Activated CD8-positive, alpha-beta memory T cell treated with anti-CD3 and anti-CD28 coated beads for 24 hours (primary cell): Measurements from ENCODE around the gene HOXA13.
A peak's percentile ranks its signal among the peaks of the same experiment; 100 is the strongest.

Experiments
- DNase-seq: peaks from one replicate; pipeline ENCODE4 v3.0.0-alpha.2; 2020

HOXA13 gene

DNA sequence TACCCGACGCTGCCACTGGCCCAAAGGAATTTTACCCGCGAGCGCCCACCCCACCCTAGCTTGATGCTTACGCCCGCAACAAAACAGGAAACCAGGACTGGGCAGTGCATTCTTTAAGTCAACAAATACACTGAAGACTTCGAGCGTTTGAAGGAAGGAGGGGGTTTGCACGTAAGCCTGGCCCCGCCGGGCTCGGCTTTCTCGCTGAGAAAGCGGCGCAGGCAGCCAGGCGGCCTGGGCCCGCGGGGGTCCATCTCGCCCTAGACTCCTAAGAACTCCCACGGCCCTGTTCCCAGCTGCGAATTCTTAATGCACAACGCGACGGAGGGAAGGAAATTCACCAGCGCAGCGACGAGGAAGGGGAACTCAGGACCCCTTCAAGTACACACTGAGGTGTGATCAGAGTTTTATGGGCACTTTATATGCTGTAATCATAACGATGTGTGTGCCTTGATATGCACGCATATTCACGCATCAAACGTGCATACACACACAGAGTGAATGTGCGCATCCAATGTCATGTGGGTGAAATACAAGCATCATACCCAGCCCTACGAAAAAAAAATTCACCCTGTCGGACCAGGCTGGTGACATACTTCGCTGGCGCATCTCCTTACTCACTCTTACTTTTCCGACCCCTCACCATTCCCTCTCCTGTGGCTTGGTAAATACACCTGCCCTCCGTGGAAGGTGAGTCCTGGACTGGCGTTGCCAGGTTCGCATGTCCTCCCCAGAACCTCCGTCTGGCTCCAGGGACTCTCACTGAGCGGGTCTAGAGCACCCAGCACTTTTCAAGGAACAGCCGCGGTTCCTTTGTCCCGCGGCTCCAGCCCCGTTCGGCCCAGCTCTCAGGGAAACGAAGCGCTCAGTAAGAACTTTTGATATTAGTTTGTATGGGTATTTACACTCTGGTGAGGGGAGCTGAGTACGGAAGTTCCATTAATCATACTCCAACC, 5.7 kb upstream of the HOXA13 start:
- DNase-seq = peak; percentile 52

DNA sequence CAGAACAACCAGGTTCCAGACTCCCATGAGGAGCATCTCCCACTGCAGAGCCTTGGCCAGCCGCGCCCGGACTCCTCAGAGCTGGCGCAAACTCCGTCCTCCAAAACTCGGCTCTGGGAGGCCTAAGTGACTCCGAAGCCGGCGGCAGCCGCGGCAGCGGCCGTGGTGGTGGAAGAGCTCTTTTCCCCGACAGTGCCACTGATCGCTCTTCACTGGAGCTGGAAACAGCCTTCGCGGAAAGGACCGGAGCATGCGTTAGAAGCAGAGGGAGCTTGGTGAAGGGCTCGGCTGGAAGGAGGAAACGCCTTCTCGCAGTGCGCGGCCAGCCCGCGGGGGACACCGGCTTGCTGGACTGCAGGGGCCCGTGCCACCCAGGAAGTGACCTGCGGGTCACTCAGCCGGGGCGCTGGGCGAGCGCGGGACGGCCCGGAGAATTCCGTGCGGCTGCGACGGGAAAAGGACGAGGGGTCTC, 5.0 kb upstream of the HOXA13 start:
- peak; percentile 59 for DNase-seq

DNA sequence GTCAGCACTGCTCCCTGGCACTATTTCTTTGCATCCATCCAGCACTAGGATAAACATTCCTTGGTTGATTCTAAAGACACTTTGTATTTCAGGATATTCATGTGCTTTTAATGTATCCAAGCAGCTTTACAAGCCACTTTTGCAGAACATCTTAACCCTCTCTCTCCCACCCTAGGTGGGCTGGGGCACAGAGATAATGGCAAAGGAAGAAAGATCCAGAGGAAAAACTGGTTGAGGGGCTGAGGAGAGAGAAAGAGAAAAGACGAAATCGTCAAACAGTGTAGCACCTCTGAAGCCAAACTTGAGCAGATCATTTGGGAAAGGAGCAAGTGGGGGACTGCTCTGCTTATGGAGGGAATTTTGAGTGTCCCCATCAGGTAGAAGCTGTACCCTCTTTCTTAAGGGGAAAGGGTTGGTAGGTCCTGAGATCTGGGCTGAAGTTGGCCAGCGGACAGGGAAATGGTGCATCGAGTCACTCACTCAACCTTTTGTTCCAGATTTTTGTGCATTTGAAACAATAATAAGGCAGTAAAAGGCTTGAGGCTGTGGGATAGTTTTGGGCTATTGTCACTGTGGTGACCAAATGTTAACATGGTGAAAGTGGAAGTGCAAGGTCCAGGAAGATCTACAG, 4.2 kb upstream of the HOXA13 start:
- DNase-seq = peak; percentile 53

DNA sequence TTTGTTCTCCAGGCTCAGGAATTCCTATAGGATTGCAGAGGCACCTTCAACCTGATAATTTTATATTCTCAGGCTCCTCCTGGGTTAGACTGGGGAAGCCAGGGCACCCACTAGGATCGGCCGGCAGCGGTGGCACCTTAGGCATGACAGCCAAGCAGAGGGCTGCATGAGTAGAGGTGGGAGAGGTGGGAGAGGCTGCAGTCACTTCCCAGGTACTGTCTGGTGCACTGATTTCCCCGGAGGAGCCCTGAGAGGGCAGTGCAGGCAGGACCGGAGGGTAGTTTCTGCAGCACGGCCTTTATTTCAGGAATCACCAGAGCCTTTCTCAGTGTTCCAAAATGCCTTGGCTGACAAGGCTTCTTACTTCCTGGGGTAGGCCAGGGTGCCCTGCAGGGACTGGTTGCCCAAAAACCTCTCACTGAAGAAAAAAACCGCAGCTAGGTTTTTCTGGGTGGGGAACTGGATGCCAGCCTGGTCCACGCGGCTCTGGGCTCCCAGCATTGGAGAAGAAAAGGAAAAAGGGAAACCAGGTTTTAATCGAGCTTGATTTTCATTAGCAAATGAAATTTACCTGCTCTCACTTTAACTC, 3.6 kb upstream of the HOXA13 start:
- DNase-seq = peak; percentile 50

DNA sequence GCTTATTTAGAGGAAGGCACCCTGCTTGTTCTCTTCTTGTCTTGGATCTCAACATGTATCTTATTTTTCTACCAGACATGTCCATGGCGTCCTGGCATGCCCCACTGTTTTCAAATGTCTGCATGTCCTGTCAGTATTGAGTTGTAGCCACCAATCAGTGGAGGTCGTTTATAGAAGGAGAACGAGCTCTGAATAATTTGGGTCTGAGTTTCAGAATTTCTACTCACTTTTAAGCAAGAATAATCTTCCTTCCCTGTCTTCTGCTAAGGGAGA, 2.9 kb upstream of the HOXA13 start:
- no peak for DNase-seq

DNA sequence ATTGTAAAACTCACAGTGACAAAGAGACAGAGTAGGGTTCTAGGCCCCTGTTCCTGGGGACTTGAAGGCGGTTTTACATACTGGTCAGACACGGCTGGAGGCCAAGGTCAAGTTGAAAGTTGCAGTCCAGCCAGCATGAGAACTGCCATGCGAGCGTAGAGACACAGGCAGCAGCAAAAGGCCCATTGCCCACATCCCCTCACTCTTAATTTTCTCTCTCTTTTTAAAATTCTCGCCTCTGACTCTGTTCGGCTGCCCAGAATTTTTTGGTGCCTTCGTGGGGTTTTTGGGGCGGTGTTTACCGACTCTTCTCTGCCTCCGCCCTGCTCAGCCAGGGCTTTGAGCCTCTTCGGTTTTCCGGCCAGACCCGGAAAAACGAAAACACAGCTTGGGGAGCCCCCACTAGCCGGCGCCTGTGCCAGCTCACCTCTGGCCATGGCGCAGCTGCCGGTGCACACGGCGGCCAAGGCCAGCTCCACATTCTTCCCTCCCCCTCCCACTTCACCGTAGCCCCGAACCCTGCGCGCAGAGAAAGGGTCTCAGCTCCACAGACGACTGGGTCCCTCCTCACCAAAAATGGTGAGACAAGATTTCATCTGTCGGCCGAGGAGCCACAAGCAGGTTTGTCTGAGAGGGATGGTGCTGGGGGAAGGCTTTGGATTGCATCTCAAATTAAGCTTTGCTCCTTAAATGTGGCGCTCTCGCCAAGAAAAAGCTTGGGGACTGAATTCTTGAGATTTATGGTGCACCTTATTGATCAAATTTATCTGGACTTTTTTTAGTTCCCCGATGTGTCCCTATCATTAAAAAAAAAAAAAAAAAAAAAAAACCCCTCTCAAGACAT, 2.3 kb upstream of the HOXA13 start:
- peak; percentile 56 for DNase-seq

DNA sequence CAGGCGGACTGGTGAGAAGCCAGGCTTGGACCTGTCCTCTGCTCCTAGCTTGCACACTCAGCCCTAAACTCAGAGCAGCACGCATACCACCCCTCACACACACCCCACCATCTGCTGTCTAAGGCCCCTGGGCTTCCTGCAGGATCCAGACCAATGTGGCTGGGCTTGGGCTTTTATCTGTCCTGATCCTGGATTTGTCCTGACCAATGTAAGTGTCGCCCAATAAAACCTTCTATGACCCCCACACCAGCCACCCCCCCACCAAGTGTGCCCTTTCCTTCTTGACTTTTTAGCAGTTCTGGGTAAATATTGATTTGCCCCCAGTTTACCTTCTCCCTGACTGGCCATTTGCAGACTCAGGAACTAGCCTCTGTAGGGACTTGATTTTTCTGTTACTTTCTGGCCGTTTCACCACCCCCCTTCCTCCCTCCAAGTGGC, 1.7 kb upstream of the HOXA13 start:
- no peak for DNase-seq

DNA sequence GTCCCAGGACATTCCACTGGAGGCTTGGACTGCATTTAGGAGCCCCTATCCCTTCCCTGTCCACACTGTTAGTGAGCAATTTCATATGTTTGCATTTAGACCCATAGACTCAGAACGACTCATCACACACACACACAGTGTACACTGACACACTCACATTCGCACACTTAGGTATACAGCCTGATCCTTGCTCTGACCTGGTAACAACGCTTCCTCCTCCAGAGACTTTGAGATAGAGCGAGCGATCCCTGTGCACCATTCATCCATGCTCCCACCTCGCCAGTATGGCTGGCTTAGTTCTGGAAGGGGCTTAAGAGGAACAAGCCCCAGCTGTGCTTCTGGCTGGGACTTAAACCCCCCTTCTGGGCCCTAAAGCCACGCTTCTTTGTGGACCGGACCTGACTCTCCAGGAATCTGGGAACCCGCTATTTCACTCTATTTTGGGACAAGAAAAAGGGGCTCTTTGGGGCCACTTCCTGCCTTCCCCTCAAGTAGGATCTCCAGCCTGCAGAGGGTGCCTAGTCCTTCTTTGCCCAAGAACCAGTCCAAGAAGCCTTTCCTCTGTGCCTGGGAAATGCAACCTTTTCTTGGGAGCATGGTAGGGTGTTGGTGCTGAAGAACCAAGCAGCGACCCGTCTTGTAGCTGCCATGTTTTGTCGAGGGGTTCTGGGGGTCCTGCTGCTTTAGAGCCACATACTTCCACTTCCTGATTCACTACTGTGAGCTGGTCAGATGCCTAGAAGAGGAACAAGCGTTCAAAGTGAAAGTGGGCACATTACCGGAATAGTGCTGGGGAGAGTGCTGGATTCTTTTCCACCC, 1.1 kb upstream of the HOXA13 start:
- DNase-seq = peak; percentile 58

DNA sequence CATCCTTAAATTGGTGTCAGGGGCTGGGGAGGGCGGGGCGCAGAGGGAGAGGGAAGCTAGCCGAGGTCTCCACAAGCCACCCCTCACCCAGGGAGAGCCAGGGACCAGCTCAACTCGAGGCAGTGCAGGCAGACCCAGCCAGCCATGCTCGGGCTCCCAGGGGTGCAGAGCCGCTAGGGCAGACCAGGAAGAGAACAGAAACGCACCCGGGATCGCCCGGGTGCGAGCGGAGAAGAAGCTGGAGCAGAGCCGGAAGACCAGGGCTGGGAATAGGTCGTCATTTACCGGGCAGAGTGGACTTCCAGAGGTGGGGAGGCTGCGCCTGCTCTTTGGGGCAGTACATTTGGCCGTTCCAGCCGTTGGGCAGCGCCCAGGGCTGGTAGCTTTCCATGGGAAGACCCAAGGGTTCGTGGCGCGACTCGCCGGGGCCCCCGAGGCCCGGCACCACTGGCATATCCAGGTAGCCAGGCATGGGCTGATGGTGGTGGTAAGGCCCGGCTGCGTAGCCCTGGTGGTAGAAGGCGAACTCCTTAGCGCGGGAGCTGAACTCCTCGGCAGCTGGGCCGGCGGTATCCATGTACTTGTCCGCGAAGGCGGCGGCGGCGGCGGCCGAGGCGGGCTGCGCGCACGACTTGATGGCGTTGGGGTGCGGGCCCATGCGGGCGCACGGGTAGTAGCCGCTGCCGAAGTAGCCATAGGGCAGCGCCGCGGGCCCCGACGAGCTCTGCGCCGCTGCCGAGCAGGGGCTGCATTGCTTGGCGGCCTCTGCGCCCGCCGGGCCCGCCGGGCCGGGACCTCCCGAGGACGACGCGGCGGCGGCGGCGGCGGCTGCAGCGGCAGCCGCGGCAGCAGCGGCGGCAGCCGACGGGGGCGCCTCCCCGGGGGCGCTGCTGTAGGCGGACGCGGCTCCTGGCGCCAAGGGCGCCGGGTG, 755 bp downstream of the HOXA13 start:
- peak; percentile 65 for DNase-seq

DNA sequence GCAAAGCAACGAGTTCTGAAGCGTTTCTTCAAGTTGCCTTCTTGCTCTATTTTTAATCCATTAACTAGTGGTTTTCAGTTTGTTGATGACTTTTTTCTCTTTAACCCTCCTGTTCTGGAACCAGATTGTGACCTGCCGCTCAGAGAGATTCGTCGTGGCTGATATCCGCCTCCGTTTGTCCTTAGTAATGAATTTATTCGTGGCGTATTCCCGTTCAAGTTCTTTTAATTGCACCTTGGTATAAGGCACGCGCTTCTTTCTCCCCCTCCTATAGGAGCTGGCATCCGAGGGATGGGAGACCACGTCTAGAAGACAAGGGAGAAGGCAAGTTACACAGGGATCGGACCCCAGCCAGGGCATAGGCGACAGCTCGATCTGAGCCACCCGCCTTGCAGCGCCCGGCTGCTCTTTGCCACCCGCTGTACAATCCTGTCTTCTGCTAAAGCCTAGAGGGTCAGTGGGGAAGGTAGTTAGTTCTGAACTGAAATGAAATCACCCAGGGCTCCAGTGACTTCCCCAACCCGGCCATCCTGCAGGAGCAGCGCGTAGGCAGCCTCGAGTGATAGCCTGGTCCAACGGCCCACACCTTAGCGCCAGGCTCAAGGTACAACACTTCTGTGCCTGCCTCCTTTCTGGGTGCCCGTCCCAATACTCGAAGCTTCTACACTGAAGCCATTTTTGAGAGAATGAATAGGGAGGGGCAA, 1.6 kb downstream of the HOXA13 start:
- DNase-seq = peak; percentile 59

DNA sequence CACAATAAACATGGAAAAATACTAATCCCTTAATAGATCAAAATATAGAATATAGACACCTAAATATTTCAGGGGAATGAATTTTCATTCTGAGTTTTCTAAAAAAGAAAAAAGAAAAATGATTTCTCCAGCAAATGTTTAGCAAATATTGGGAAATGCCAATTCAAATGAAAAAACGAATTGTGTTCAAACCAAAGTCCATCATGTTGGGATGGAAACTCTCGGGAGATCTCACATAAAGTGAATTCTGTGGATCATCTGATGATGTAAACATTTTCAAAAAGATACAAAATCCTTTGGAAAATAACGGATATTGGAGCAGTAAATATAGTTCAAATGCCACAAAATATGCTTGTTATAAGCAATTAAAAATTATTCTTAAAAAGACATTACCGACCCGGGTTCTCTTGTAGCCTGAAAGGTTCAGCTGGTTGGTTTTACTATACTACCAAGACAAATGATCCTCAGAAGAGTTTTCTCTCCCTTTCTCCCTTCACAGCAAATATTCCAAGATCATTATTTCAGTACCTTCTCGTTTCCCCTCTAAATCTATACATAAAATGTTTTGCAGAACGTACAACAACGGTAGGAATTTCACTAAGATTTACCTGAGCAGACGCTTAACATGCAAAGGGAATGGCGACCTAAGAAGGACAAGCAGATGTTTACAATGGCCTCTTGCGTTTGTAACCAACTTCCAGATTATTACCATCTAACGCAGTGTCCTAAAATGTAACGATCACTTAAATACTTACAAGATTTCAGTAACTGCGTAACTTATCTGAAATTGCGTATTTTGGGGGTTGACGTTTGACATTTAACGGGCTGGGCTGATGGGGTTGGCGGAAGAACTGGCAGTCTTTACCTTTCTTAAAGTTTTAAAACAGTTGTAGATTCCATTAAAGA, 2.5 kb downstream of the HOXA13 start:
- DNase-seq = no peak

DNA sequence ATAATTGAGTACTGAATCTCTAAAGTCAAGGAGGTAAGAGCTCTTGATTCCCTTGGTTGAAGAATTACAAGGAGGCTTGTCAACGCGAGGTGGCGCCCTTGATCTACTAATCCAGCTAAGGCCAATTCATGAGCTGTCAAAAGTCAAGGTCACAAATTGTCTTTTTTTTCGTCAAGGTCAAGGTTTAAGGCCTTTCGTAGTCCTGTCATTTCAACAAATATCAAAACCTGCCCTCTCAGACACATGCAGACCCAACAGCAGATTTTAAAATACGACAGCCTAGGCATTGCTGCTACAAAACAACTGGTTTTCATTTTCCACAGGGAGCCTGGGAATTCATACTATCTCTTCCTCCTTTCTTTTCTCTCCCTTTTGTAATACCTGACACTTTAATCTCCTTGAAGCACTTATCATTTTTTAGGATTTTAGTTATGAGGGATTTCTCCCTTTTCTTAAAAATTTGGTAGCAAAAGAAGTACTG, 3.6 kb downstream of the HOXA13 start:
- peak; percentile 93 for DNase-seq

DNA sequence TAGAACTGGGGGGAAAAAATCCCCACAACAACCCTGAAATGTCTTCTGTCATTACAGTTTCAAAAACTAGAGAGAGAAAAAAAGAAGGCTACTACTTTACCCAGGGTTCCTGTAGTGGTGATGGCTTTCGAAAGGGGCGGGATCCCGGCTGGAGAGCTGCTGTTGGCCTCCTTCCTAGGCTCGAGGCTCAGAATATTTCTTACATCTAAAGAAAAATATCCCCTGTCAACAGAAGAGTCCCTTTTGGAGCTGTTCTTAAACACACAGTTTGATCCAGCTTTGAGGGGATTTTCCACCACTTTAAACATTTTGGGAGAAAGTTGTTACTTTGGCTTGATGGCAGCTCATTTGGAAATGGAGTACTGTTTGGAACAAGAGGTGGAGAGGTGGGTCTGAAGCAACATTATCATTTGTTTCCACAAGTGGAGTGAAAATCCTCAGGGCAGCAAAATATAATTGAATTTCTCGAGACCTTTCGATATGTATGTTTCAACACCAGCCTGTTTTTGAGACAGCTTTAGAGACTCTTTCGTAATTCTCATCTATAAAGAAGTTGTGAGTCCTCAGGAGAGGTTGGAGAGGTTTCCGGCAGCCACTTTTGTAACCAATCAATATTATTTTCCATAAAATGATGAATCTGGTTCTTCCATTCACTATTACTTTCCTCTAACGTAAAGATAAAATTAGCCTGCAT, 5.1 kb downstream of the HOXA13 start:
- peak; percentile 33 for DNase-seq

DNA sequence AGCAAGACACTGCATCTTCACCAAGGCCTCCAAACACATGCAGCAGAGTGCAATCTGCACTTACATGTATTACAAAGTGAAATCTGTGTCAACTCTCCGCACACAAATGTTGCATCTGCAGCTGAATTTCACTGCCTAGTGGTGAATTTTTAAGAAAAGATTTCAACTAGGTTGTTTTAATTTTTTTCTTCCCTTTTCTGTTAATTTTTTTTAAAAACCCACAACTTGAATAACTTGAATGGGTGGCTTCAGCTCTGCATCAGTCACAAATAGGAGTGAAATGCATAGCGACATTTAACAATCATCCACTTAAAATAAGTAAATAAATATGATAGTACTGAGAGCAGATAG, 5.9 kb downstream of the HOXA13 start:
- no peak for DNase-seq

DNA sequence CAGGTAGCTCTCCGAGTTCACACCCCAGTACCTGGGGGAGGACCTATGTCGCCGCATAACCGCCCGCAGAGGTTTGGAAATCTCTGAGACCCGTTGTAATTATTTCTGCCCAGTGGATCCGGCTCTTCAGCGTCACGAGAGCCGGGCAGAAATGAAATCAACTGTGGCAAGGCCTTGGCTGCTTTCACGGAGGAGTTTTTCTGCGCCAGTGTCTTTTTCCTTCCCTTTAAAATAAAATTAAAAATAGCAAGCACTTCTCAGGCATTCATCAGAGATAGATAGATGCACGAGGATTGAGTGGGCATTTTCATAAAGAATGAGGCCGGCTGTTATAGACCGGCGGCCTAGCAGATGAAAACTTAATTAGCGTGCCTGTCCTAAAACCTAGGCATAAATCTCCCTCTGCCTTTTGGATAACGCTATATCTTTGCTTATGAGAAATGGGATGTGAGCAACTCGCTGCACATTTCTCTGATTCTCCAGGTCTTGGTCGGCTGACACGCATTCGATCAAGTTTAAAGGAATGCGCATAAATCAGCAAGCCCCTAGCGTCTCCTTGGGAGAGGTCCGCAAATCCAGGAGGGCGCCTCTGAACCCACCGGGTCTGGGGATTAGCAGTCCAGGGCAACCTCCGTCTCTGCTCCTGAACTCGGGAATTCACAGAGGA, 6.4 kb downstream of the HOXA13 start:
- peak; percentile 56 for DNase-seq

DNA sequence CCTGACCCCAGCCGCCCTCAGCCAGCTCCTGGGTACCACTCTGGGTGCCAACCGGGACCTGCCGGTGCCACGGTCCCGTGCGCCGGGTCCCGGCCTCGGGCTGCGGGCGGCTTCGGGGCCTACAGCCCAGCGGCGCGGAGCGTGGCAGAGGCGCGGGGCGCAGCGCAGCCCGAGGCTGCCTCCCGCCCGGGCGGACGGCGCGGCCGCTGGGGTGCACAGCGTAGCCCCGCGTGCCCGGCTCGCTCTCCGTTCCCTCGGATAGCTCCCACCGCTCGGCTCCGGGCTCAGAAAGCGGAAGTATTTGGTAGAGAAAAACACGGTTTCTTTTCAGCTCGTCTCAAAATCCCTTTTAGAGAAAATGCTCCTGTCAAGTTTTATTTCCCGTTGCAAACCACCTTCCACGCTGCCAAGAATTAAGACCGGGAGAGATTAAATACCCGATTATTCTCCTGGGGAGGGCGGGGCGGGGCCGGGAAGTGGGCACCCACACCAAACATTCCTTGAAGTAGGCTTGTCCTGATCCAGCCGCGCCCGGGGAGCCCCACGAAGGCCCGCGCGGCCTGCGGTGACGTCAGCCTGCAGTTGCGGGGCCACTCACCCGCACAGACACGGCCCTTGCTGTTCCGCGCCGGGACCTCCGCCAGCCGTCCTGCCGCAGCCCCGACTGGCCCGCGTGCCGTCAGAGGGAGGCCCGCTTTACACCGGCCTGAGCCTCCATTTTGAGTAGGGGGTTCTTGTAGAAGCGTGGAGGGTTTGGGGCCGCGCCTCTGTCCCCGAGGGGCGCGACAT, 7.2 kb downstream of the HOXA13 start:
- peak; percentile 69 for DNase-seq
